GM21619 (cell line): ENCODE measurements around the gene ENPP3.

Source experiments
- ATAC-seq: cut with Tn5 transposase; IDR thresholded peaks from one replicate; pipeline ENCODE4 v1.9.1; 2021; ENCODE audit not compliant: unreplicated experiment

ENPP3 gene

GRCh38 chr6:131636880-131637792 is at the start of gene ENPP3:
Gene ENPP3 (plus strand): TSS chr6:131637302. CDS start chr6:131637385, 83 bp downstream.
- ATAC-seq = no peak

- no peak for ATAC-seq
Observed at GRCh38 chr6:131587909-131588308, 49.2 kb upstream of the ENPP3 start.

- ATAC-seq = no peak
Observed at GRCh38 chr6:131588643-131589042, 48.5 kb upstream of the ENPP3 start.

GRCh38 chr6:131592935-131593334 is 44.2 kb upstream of the ENPP3 start:
- ATAC-seq = no peak

GRCh38 chr6:131594074-131594473 is 43.0 kb upstream of the ENPP3 start:
- no peak for ATAC-seq

GRCh38 chr6:131597446-131597845 is 39.7 kb upstream of the ENPP3 start:
- ATAC-seq = no peak

DNA sequence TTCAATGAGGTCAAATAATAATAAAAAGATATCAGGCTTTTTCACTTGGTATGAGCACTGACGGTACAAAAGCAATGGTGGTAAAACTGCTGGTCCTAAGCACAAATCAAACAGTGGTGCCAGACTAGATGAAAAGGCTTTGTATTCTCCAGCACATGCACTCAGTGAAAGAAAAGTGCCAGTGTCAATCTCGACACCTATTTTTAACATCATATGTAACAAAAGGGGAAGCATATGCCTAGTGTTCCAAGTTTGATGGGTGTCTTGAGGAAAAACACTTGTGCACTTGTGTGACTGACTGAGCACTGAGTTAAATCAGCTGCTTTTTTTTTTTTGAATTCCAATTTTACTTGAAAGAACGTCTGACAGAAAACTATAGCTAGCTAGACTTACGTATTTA is 36.4 kb upstream of the ENPP3 start:
- no peak for ATAC-seq

- ATAC-seq = no peak
Observed at GRCh38 chr6:131602781-131603312, 34.3 kb upstream of the ENPP3 start.

GRCh38 chr6:131613296-131613925 is 23.7 kb upstream of the ENPP3 start:
- ATAC-seq = no peak

- no peak for ATAC-seq
Observed at GRCh38 chr6:131615275-131615674, 21.8 kb upstream of the ENPP3 start.

DNA sequence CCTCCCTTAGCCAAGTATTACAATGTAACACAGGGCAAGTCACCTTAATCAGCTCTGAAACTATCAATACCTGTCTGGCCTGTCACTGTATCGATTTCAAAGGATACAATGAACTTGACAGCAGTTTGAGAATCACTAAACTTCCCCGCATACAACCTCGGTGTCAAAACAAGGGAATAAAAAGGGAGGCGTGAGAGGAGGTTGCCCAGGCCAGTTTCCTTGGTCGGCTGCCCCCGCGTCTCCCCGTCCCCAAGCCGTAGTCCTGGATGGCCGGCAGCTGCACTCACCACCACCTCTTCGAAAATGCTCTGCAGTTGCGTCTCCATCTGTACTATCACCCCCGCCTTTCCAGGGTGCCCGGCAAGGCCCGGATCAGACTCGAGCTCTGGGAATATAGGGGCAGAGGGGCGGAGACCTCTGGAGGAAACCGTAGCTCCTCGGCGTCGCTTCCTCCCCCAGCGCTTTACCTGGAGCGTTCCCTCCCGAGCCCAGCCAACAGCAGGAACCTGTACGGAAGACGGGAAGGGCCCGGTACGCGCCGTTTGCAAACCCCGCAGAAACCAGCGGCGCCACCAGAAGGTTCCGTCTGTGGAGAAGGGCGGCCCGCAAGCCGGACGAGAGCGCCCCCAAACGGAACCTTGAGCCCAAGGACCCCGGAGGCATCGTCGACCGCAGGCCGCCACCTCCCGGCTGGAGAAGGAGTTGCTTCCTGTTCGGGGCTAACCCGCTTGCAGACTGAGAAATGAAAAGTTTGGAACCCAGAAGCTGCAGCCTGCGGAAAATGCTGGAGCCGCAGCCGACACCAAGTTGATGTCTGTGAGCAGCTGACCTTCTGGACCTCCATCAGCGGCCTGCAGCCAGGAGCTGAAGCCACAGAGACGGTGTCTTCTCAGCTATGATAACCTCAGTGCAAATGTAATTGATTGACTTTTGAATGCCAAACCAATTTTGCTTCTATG is 9.1 kb upstream of the ENPP3 start, which contains the start of gene MED23:
TSS of gene MED23 (minus strand) at position 519 of the 959 bp plus-strand sequence. CDS start at position 326, 193 bp downstream.
- ATAC-seq = peak; percentile 97

- no peak for ATAC-seq
Observed at GRCh38 chr6:131628726-131629125, 8.4 kb upstream of the ENPP3 start.

DNA sequence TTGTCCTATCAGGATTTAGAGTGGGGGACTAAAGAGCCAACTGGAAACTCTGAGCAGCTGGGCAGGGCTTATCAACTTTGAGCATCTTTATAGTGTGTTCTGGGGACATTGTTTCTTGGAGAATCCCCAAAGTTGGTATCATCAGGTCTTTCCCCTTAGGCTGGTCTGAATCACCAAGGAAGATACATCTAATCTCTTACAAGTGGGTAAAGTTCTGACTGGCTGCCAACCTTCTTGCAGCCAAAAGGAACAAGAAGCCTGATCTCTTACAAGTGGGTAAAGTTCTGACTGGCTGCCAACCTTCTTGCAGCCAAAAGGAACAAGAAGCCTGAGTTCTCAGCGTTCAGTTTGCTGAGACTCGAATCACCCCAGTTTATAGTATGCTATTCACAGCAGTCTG is 7.5 kb upstream of the ENPP3 start:
- ATAC-seq = no peak

DNA sequence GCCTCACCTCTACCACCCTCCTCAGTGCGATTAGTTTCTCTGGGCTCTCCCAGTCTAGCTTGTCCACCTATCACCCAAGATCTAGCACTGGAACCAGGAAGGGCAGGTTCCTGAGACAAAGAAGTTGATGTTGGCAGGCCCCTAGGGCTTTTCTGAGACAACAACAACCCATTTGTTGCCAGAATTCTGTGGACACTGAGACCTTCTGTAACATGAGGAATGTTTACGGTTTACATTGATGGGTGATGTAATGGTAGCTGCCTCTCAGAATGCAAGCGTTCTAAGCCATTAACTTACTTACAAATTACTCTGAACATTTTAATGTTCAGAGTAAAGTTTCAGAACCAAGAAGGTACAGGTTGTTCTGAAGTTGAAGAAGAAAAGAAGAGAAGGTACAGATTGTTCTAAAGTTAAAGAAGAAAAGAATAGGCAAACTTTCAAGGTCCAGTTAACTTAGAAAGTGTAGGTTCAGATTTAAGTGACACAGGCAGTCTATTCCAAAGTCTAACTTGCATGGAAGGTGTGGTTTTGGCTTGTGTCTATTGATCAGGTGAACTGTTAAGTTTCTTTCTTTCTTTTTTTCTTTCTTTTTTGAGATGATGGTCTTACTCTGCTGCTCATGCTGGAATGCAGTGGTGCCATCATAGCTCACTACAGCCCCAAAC is 5.3 kb upstream of the ENPP3 start:
- ATAC-seq = no peak

DNA sequence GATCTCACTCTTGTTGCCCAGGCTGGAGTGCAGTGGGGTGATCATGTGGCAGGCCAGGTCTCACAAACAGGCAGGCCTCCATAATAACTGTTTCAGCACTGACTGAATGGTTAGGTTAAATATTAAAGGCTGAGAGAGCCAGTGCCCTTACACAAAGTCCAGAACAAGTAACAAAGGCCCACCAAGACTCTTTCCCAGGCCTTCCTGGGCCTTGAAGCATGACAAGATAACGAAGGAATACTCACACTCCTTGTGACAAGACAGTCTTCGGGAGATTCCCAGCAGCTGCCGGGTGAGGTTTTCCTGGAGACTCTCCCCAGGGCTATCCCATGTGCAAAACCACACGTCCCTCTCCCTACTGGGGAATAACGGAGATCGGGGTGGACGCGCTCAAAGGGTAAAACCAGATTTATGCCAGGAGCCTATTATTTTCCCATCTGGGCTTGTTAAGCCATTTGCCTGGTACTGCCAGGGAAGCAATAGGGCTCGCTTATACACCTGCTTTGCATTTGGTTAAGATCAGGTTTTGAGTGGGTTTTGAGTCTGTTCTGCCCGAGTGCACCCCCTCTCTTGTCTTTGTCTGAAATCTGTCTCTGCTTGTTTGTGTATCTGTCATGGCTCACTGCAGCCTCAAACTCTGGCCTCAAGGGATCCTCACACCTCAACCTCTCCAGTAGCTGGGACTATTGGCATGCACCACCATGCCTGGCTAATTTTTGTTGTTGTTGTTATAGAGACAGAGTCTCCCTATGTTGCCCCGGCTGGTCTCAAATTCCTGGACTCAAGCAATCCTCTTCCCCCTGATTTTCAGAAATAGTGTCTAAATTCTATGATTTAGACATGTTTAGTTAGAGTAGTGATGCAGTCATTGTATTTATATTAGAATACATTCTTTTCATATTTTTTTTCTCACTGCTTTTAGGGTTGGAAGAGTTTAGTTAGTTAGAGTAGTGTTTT is 1.4 kb upstream of the ENPP3 start:
- peak; percentile 83 for ATAC-seq

- ATAC-seq = no peak
Observed at GRCh38 chr6:131638013-131638412, 911 bp downstream of the ENPP3 start.

- peak; percentile 79 for ATAC-seq
Observed at GRCh38 chr6:131640100-131640499, 3.0 kb downstream of the ENPP3 start.

DNA sequence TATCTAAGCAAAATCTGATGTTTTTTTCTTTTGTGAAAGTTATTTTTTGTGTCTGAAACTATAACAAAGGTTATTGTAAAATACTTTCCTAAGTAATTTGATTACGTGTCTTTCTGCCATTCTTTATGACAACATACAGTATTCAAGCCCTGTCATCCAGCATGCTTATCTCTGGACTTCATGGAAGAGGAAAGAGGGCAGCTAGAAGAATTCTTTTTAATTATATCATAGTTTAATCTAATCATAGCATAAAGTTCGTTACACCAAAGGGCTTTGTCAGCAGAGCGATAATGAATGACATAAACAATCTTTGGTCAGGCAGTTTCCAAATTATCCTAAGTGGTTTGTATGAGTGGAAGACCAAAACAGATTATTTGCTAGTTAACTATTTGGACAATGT is 3.5 kb downstream of the ENPP3 start:
- ATAC-seq = no peak

GRCh38 chr6:131641554-131641953 is 4.5 kb downstream of the ENPP3 start:
- ATAC-seq = no peak
